GM20000 (cell line): ENCODE results near the gene SLC25A41.

ENCODE experiments used
- DNase-seq: peaks from one replicate; pipeline ENCODE4 v3.0.0; 2012; ENCODE audit warnings: low spot score
- TF ChIP-seq, protein P1 (sequence below): IDR thresholded peaks from 2 replicates; pipeline ENCODE4 v1.5.1; 2012; ENCODE audit warnings: mild to moderate bottlenecking, control low read depth; ENCODE audit errors: extremely low read depth, missing control alignments

SLC25A41 gene

DNA sequence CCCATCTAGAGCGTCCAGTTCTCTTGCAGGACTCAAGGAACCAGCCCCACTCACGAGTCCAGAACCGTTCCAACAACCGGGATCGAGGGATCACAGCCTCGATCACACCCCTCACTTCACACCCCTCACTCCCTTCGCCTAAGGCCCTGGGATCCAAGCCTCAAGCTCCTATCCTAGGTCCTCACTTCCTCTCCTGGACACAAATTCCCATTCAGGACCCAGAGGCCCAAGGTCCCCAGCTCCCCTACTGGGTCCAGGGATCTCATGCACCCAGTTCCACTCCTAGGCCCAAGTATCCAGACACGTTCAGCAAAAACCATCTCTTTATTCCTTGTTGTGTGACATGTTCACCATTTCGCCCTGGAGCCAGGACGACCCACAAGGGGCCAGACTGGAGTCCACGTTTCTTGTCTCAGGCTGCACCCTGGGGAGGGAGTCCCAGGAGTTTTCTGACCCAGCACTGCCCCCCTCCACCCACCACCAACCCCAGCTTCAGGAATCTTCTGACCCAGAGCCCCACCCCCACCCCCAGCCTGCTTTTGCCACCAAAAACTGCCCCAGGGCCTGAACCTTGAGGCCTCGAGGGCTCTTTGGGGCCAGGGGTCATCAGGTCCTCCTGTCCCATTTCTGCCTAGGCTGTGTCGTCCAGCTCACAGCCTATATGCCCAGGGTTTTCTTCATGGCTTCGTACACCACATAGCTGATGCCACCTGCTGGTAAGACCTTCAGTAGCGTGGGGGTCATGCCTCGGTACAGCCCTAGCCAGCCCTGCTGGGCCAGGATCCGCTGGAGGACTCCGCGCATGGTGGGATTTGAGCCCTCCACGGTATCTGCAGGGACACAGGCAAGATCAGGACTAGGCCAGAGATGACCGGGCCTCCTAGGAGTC lies 7.6 kb downstream of the SLC25A41 start:
- DNase-seq: peak; percentile 10
- TF ChIP-seq, protein P1, sequence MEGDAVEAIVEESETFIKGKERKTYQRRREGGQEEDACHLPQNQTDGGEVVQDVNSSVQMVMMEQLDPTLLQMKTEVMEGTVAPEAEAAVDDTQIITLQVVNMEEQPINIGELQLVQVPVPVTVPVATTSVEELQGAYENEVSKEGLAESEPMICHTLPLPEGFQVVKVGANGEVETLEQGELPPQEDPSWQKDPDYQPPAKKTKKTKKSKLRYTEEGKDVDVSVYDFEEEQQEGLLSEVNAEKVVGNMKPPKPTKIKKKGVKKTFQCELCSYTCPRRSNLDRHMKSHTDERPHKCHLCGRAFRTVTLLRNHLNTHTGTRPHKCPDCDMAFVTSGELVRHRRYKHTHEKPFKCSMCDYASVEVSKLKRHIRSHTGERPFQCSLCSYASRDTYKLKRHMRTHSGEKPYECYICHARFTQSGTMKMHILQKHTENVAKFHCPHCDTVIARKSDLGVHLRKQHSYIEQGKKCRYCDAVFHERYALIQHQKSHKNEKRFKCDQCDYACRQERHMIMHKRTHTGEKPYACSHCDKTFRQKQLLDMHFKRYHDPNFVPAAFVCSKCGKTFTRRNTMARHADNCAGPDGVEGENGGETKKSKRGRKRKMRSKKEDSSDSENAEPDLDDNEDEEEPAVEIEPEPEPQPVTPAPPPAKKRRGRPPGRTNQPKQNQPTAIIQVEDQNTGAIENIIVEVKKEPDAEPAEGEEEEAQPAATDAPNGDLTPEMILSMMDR: no peak

DNA sequence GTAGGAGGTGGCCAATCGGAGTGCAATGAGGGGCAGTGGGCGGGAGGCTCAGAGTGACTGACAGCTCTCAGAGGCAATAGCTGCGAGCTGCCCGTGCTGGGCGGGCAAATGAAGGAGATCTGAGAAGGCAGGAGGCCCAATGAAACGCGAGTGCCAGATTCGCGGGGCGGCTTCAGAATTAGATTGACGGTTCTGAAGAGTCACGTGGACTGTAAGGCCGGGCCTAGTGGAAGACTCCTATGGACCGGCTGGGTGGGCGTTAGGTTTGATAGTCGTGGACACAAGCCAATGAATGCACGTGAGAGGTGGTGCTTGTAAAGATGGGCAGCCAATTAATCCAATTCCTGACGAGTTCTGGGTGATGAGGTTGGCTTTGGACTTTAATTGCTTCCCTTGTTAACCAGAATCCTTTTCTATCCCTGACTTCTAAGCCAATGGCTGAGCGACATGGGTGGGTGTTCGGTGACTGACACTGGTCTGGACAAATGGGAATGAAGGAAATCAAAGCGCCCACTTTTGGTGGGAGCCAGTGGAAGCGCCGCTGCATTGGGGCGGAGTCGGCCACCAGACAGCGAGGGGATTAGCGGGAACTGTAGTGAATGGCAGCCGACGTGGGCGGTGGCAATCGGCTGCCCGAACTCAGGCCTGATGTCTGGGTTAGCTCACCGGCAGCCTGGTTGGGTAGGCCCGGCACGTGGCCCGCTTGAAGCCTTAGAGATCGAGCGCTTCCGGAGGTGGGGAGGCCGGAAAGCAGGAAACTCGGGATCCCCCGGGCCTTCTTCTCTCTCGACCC lies 8.4 kb downstream of the SLC25A41 start:
- TF ChIP-seq, protein P1: no peak
- peak; percentile 97 for DNase-seq

DNA sequence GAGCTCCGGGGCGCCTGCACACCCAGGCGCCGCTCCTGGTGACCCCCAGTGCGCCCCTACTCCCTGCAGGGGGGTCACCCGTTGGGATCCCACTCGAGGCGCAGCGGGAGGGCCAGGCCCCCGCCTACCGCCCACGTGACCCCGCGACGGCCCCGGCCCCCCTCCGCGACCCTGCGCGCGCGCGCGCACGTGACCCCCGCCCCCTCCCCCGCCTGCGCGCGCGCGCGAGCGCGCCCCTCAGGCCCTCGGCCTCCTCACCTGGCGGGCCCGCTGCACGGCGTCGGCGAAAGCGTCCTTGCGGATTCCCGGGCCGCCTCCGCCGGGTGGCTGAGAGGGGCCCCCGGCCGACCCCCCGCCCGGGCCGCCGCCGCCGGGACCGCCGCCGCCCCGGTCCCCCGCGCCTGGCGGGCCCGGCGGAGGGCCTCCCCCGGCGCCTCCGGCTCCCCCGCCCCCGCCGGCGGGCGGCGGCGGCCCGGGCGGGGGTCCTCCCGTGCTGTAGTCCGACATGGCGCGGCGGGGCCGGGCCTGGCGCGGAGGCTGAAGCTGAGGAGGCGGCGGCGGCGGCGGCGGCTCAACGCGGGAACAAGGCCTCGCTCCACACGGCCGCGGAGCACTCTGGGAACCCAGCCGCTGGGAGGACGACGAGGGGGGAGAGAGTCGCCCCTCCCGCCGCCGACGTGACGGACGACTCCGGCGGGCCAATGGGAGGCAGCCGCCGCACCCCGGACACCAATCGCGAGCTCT lies 9.2 kb downstream of the SLC25A41 start, which contains the start of gene KHSRP:
KHSRP (minus strand) TSS at position 617 of the 744 bp plus-strand sequence; CDS start at position 507, 110 bp downstream.
- peak; percentile 100 for DNase-seq
- TF ChIP-seq, protein P1: no peak

DNA sequence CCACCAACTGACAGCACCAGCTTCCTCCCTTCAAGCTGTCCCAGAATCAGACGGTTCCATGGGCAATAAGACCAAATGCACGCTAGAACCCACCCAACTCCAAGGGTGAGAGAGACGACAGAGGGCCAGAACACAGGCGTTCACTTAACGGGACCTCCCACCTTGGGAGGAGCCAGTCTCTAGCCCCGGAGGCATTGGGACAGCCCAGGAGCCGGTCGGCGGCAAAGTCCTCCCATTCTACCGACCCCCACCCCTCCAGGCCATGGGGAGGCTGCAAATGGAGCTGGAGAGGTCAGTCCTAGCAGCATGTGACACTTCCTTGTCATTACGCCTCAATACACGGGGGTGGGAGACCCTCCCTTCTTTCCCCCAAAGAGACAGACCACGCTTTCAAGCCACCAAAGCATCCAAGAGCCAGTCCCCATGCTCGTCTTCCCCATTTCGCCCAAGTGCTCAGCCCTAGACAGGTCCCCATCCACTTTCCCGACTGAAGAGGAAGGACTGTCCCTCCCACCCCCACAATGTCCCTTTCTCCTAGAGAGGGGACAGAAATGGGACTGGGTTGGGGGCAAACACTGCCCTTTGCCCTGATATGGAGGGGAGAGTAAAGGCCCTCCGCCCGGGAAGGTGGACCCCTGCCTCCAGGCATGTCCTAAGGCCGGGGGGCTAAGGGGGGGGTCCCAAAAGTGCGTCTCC lies 9.9 kb downstream of the SLC25A41 start:
- peak; percentile 75 for DNase-seq
- TF ChIP-seq, protein P1: no peak

DNA sequence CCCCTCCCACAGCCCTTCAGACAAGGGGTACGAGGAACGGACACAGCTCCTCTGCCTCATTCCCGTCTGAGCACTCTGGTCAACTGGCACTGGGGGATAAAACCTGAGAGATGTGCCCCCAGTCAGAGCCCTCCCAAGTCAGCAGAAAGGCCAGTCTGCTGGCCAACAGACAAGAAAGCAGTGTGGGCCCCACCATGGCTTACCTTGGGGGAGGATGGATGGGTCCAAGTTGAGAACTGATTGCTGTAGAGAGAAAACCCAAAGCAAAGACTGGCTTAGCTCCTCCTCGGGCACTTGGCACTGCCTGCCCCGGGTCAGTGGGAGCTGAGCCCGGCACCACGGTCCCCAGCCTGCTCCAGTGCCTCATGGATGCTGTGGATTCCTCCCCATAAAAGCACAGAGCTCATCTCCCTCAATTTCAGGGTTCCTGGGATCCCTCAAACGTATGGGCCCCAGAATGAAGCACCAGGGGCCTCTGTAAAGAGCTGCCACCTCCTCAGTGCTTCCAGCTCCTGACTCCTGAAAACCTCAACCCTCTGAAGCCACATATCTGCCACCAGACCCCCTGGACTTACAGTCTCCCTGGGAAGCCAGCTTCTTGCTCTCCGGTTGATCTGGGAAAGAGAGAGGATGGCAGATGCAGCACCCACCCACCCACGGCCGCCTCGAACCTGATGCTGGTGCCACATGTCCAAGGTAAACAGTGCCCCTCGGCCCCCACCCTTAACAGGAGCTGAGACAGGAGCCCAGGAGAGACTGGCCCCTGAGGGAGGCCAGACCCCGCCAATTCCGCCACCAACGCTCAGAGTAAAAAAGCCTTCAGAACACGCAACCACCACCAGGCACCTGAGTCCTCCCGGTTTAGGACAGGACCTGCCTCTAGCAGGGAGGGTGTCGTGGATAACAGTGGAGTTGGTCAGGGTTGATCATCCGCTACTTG lies 12.2 kb downstream of the SLC25A41 start:
- TF ChIP-seq, protein P1: no peak
- peak; percentile 7 for DNase-seq

DNA sequence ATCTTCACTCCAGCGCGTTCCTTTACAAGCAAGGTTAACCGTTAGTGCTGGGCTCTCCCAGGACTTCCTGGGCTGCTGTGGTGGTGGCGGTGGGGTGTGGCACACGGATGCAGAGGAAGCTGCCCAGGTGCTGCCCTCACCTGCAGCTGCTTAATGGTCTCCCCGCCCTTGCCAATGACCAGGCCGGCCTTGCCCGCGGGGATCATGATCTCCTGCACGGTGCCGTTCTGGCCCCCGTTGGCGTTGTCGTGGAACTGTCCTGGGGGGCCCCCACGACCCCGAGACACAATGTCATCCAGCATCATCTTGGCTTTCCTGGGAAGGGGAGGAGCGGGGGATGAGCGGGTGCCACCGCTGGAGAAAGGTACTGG lies 15.0 kb downstream of the SLC25A41 start:
- DNase-seq: peak; percentile 5
- TF ChIP-seq, protein P1: no peak
